HCT116 (cell line): ENCODE measurements around the gene POLD2.

Experiments used
- CEBPB ChIP-seq: IDR thresholded peaks from 2 replicates; pipeline ENCODE4 v1.6.1; 2012; ENCODE audit warnings: low read depth
- POLR2A ChIP-seq: IDR thresholded peaks from 2 replicates; pipeline ENCODE4 v1.7.0; 2011; ENCODE audit warnings: borderline replicate concordance; ENCODE audit not compliant: insufficient read depth, insufficient read length; ENCODE audit errors: extremely low read depth
- POLR2AphosphoS5 ChIP-seq: IDR thresholded peaks from 2 replicates; pipeline ENCODE4 v1.6.1; 2011; ENCODE audit warnings: mild to moderate bottlenecking, low read depth, low read length, moderate library complexity
- SIN3A ChIP-seq: IDR thresholded peaks from 2 replicates; pipeline ENCODE4 v1.6.1; 2012; ENCODE audit warnings: low read depth
- YY1 ChIP-seq: IDR thresholded peaks from 2 replicates; pipeline ENCODE4 v1.6.1; 2011; ENCODE audit warnings: low read length, low read depth, moderate library complexity, mild to moderate bottlenecking; ENCODE audit not compliant: insufficient replicate concordance; ENCODE audit errors: extremely low read depth
- TF ChIP-seq, protein P1 (sequence below): IDR thresholded peaks from 2 replicates; pipeline ENCODE4 v1.6.1; 2012; ENCODE audit warnings: low read depth
- TF ChIP-seq, protein P2 (sequence below), 3 experiments: fragments of 200-600 bp in 1 of 3; sonication (generic) in 1 of 3; IDR thresholded peaks in 2 of 3; conservative IDR thresholded peaks in 1 of 3; 2 replicates each; pipeline ENCODE4 v1.5.1; 2012 to 2017; ENCODE audit warnings: low read depth in 2 of 3, low read length in 2 of 3, antibody characterized with exemption in 1 of 3, borderline replicate concordance in 1 of 3, control low read depth in 1 of 3, mild to moderate bottlenecking in 1 of 3, mixed read lengths in 1 of 3, mixed run types in 1 of 3, moderate library complexity in 1 of 3; ENCODE audit not compliant: insufficient read depth in 1 of 3

DNA sequence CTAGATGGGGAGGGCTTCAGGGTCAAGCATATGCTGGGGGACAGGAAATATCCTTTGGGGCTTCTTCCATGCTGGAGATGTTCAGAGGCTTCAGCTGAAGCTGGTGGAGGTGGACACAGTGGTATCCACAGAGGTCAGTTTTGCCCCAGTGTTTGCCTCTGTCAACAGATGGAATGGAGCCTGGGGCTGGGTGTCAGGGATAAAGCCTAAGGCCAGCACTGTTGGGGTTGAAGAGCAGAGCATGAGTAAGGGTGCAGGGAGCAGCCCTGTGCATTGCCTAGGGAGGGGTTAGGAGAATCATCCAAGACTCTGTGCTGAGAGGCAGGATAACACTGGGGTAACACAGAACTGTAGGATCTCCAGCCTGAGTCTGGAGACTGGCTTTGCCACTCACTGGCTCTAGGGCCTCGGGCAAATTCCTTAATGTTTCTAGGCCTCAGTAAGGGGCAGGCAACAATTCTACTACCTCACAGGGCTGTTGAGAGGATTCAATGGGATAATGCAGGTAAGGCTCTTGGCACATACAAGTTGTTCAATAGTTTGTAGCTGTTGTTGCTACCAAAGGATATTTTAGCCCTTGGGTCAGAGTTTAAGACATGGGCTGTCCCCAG, 39.5 kb upstream of the POLD2 start:
- TF ChIP-seq SIN3A (no peak), CEBPB (no peak), POLR2A (no peak), POLR2AphosphoS5 (no peak), YY1 (no peak)
- TF ChIP-seq, protein P1, sequence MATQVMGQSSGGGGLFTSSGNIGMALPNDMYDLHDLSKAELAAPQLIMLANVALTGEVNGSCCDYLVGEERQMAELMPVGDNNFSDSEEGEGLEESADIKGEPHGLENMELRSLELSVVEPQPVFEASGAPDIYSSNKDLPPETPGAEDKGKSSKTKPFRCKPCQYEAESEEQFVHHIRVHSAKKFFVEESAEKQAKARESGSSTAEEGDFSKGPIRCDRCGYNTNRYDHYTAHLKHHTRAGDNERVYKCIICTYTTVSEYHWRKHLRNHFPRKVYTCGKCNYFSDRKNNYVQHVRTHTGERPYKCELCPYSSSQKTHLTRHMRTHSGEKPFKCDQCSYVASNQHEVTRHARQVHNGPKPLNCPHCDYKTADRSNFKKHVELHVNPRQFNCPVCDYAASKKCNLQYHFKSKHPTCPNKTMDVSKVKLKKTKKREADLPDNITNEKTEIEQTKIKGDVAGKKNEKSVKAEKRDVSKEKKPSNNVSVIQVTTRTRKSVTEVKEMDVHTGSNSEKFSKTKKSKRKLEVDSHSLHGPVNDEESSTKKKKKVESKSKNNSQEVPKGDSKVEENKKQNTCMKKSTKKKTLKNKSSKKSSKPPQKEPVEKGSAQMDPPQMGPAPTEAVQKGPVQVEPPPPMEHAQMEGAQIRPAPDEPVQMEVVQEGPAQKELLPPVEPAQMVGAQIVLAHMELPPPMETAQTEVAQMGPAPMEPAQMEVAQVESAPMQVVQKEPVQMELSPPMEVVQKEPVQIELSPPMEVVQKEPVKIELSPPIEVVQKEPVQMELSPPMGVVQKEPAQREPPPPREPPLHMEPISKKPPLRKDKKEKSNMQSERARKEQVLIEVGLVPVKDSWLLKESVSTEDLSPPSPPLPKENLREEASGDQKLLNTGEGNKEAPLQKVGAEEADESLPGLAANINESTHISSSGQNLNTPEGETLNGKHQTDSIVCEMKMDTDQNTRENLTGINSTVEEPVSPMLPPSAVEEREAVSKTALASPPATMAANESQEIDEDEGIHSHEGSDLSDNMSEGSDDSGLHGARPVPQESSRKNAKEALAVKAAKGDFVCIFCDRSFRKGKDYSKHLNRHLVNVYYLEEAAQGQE: no peak
- TF ChIP-seq, protein P2, sequence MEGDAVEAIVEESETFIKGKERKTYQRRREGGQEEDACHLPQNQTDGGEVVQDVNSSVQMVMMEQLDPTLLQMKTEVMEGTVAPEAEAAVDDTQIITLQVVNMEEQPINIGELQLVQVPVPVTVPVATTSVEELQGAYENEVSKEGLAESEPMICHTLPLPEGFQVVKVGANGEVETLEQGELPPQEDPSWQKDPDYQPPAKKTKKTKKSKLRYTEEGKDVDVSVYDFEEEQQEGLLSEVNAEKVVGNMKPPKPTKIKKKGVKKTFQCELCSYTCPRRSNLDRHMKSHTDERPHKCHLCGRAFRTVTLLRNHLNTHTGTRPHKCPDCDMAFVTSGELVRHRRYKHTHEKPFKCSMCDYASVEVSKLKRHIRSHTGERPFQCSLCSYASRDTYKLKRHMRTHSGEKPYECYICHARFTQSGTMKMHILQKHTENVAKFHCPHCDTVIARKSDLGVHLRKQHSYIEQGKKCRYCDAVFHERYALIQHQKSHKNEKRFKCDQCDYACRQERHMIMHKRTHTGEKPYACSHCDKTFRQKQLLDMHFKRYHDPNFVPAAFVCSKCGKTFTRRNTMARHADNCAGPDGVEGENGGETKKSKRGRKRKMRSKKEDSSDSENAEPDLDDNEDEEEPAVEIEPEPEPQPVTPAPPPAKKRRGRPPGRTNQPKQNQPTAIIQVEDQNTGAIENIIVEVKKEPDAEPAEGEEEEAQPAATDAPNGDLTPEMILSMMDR (IDR thresholded peaks at IDR 0.05 in 2 of 3, conservative IDR thresholded peaks at IDR 0.05 in 1 of 3; ENCODE audit: borderline replicate concordance in 1 of 3, insufficient read depth in 1 of 3, low read depth in 2 of 3, low read length in 2 of 3): no peak
